Mucosa of descending colon (tissue), 3 donors: ENCODE results near the gene SIAH3. TPM values are rescaled to one million over a fixed set of nuclear protein-coding genes. Genes with fewer than 3 reads are reported as not detected.

Source experiments
- ATAC-seq: fragments of 200-7000 bp; cut with Tn5 transposase; one replicate; pipeline ENCODE4 v1.9.1; 2020; ENCODE audit warnings: mild to moderate bottlenecking, moderate library complexity
- DNase-seq, 3 donors: peaks; one replicate each; pipeline ENCODE4 v3.0.0-alpha.2; 2020
- H3K36me3 ChIP-seq: fragments of 200-600 bp; one replicate; pipeline ENCODE4 v1.8.0; 2021; ENCODE audit warnings: low read depth, mild to moderate bottlenecking
- H3K4me1 ChIP-seq: fragments of 200-600 bp; one replicate; pipeline ENCODE4 v1.8.0; 2021; ENCODE audit warnings: low read depth, mild to moderate bottlenecking
- H3K4me3 ChIP-seq: fragments of 200-600 bp; one replicate; pipeline ENCODE4 v1.8.0; 2021; ENCODE audit warnings: mild to moderate bottlenecking
- H3K9me3 ChIP-seq: fragments of 200-600 bp; one replicate; pipeline ENCODE4 v1.8.0; 2021; ENCODE audit warnings: mild to moderate bottlenecking
- CTCF ChIP-seq: fragments of 200-600 bp; IDR thresholded peaks from one replicate; pipeline ENCODE4 v1.8.0; 2022; ENCODE audit warnings: antibody characterized with exemption, mild to moderate bottlenecking
- intact Hi-C, 2 donors: fragments of 100-400 bp; cut with DNase I in 1 of 2; cut with micrococcal nuclease in 1 of 2; formaldehyde crosslinking; loops; one replicate each; pipeline versions ENCODE4 v1.11.0 to v1.11.1; 2022; cut with DNase I, micrococcal nuclease
- total RNA-seq, 3 donors: library from RNA; stranded (reverse); fragmentation: NEBNext Ultra II Directional in 2 of 3; extraction: Animal tissue kit (Norgen Biotek cat#: 25700) in 2 of 3; gene quantifications; one replicate each; pipeline versions ENCODE4 v1.2.1 to v1.2.4, GENCODE V29; 2021 to 2023
- donor health status: DM: no; HTN: no; CAD: no; lungs with moderate emphysema.
- donor health status: DM: no; HTN: no; CAD: no.
- donor health status: DM: no; HTN: yes; CAD: no.

The SIAH3 gene
- total RNA-seq, 3 donors from 2014 or later, result 0.05 to 0.06 (median 0.06) TPM

- no peaks in the 10 kb centered on the region for H3K9me3 ChIP-seq
- no peaks in the 10 kb centered on the region for H3K36me3 ChIP-seq
- H3K4me1 ChIP-seq, result no peaks in the 10 kb centered on the region
- intact Hi-C loops, result no loop called here
- ATAC-seq (no peak), DNase-seq (no peak)
- no peak overlapping the region for H3K4me3 ChIP-seq
- TF ChIP-seq CTCF, result no peak
Measured at GRCh38 chr13:45820106-45820838, 31.3 kb downstream of the SIAH3 start.

GRCh38 chr13:45817833-45818232 lies 33.7 kb downstream of the SIAH3 start:
- no peak for TF ChIP-seq CTCF
- no peak overlapping the region for H3K4me3 ChIP-seq
- DNase-seq (no peak), ATAC-seq (no peak)
- intact Hi-C loops, result no loop called here
- H3K9me3 ChIP-seq, result no peaks in the 10 kb centered on the region
- H3K4me1 ChIP-seq, result no peaks in the 10 kb centered on the region
- no peaks in the 10 kb centered on the region for H3K36me3 ChIP-seq

- Histone ChIP-seq H3K4me3 (no peak overlapping the region), H3K36me3 (no peaks in the 10 kb centered on the region), H3K9me3 (no peaks in the 10 kb centered on the region), H3K4me1 (no peaks in the 10 kb centered on the region)
- DNase-seq (no peak), ATAC-seq (no peak)
- intact Hi-C loops, result no loop called here
- TF ChIP-seq CTCF, result no peak
Measured at GRCh38 chr13:45816427-45816826, 35.1 kb downstream of the SIAH3 start.

- Histone ChIP-seq H3K36me3 (no peaks in the 10 kb centered on the region), H3K4me3 (no peak overlapping the region), H3K9me3 (no peaks in the 10 kb centered on the region), H3K4me1 (no peaks in the 10 kb centered on the region)
- no peak for TF ChIP-seq CTCF
- no peak for DNase-seq
- no peak for ATAC-seq
- intact Hi-C loops, result no loop called here
Measured at GRCh38 chr13:45812695-45813372, 38.7 kb downstream of the SIAH3 start.

GRCh38 chr13:45811891-45812694 lies 39.5 kb downstream of the SIAH3 start:
- no peaks in the 10 kb centered on the region for H3K36me3 ChIP-seq
- no peaks in the 10 kb centered on the region for H3K4me1 ChIP-seq
- TF ChIP-seq CTCF, result no peak
- no peak overlapping the region for H3K4me3 ChIP-seq
- no peak for DNase-seq
- no peak for ATAC-seq
- intact Hi-C loops, result no loop called here
- H3K9me3 ChIP-seq, result no peaks in the 10 kb centered on the region
